Smooth muscle cell (in vitro differentiated cells): ENCODE measurements around the gene IMMP2L. TPM values are rescaled to one million over a fixed set of nuclear protein-coding genes. Genes with fewer than 3 reads are reported as not detected.

Experiments used
- DNase-seq: peaks from one replicate; lab custom pipeline; 2025; ENCODE audit not compliant: unreplicated experiment; lab: John Stamatoyannopoulos, UW
- H2AFZ ChIP-seq: fragments of 200-600 bp; sonication (generic); 2 replicates; pipeline ENCODE4 v1.6.0; 2016; ENCODE audit warnings: antibody characterized with exemption, low read depth, mild to moderate bottlenecking
- H3F3A ChIP-seq: fragments of 200-600 bp; sonication (generic); 2 replicates; pipeline ENCODE4 v1.6.0; 2017; ENCODE audit warnings: antibody characterized with exemption, low read depth
- H3K27ac ChIP-seq: fragments of 200-600 bp; sonication (generic); 2 replicates; pipeline ENCODE4 v1.5.1; 2016; ENCODE audit warnings: low read depth, mild to moderate bottlenecking
- H3K27me3 ChIP-seq: fragments of 200-600 bp; sonication (generic); 2 replicates; pipeline ENCODE4 v1.6.1; 2016; ENCODE audit warnings: low read depth, mild to moderate bottlenecking
- H3K36me3 ChIP-seq: fragments of 200-600 bp; sonication (generic); 2 replicates; pipeline ENCODE4 v1.5.1; 2016; ENCODE audit warnings: low read depth
- H3K4me1 ChIP-seq: fragments of 200-600 bp; sonication (generic); 2 replicates; pipeline ENCODE4 v1.5.1; 2016; ENCODE audit warnings: low read depth
- H3K4me2 ChIP-seq: fragments of 200-600 bp; sonication (generic); 2 replicates; pipeline ENCODE4 v1.6.0; 2016; ENCODE audit warnings: mild to moderate bottlenecking
- H3K4me3 ChIP-seq: fragments of 200-600 bp; sonication (generic); 2 replicates; pipeline ENCODE4 v1.5.1; 2016; ENCODE audit warnings: mild to moderate bottlenecking
- H3K79me2 ChIP-seq: fragments of 200-600 bp; sonication (generic); 2 replicates; pipeline ENCODE4 v1.6.0; 2016; ENCODE audit warnings: low read depth, mild to moderate bottlenecking
- H3K9ac ChIP-seq: fragments of 200-600 bp; sonication (generic); 2 replicates; pipeline ENCODE4 v1.6.0; 2016; ENCODE audit warnings: low read depth
- H3K9me3 ChIP-seq: fragments of 200-600 bp; sonication (generic); replicated peaks from 2 replicates; pipeline ENCODE4 v1.5.1; 2016; ENCODE audit warnings: low read depth
- H4K20me1 ChIP-seq: fragments of 200-600 bp; sonication (generic); 2 replicates; pipeline ENCODE4 v1.6.0; 2016; ENCODE audit warnings: low read depth
- WGBS: methylation state at CpG from one replicate; pipeline ENCODE4 v1.1.7; 2016; ENCODE audit warnings: low lambda C conversion rate; 5-methylcytosine and 5-hydroxymethylcytosine counted together
- polyA plus RNA-seq: library from polyadenylated mRNA; unstranded; fragments of >200 nt; fragmentation: Nextera tagmentation; extraction: Ambion mirVana; gene quantifications from 2 replicates; pipeline ENCODE4 v1.2.1, GENCODE V29; 2016
- total RNA-seq: library from RNA; depleted of rRNA; stranded (reverse); fragments of >200 nt; gene quantifications from 2 replicates; pipeline ENCODE4 v1.2.3, GENCODE V29; 2014
- TF ChIP-seq, protein P1 (sequence below): fragments of 200-600 bp; sonication (generic); IDR thresholded peaks from 2 replicates; pipeline ENCODE4 v1.5.1; 2017; ENCODE audit warnings: borderline replicate concordance, mild to moderate bottlenecking, antibody characterized with exemption; ENCODE audit not compliant: insufficient read depth, poor library complexity, severe bottlenecking

IMMP2L gene
- total and polyA plus RNA-seq, 2 experiments from 2014 or later, result 10.9 to 11.1 TPM

DNA sequence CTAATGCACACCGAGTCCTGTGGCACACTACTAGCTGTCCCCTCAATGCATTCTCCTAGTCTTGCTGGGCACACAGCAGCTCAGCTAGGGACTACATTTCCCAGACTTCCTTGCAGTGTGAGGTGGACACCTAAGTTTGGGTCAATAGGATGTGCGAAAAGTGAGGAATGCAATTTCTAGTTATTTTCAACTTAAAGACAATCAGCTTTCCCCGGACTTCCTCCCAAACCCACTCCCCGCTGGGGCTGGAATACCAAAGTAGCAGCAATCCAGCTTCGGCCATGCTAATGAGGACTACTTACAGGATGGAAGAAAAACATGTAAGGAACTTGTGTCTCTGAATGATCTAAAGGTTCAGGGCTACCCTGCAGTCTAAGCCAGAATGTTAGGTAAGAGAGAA, 757.8 kb downstream of the IMMP2L start:
- 50% methylated on average over 5 of the region's 5 CpGs for WGBS
- Histone ChIP-seq H3K36me3 (no peaks in the 10 kb centered on the region), H3K9ac (no peak overlapping the region)

DNA sequence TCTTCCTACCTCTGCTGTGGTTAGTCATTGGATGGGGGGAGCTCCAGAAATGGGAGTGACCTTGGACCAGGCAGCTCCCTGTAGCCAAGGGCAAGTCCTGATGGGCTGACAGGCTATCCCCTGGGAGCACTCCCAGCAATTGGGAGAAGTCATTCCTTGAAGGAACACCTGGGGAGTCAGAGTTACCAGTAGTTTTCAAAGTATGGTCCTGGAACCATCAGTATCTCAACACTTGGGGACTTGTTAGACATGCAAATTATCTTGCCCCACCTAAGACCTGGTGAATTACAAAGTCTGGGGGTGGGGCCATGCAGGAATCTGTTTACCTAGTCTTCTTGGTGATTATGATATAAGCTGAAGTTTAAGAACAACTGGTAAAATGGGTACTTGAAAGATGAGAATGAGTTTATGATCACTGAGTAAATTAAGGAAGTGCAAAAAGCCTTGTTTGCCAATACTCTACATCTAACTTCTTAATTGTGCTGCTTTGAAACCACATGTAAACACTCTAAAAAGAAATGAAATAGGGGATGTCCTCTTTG, 758.6 kb downstream of the IMMP2L start:
- H3K9me3 ChIP-seq, result no peaks in the 10 kb centered on the region
- TF ChIP-seq, protein P1, sequence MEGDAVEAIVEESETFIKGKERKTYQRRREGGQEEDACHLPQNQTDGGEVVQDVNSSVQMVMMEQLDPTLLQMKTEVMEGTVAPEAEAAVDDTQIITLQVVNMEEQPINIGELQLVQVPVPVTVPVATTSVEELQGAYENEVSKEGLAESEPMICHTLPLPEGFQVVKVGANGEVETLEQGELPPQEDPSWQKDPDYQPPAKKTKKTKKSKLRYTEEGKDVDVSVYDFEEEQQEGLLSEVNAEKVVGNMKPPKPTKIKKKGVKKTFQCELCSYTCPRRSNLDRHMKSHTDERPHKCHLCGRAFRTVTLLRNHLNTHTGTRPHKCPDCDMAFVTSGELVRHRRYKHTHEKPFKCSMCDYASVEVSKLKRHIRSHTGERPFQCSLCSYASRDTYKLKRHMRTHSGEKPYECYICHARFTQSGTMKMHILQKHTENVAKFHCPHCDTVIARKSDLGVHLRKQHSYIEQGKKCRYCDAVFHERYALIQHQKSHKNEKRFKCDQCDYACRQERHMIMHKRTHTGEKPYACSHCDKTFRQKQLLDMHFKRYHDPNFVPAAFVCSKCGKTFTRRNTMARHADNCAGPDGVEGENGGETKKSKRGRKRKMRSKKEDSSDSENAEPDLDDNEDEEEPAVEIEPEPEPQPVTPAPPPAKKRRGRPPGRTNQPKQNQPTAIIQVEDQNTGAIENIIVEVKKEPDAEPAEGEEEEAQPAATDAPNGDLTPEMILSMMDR, result no peak
- H3K4me2 ChIP-seq, result no peak overlapping the region
- H3K79me2 ChIP-seq, result no peaks in the 10 kb centered on the region
- H4K20me1 ChIP-seq, result no peaks in the 10 kb centered on the region
- no peak overlapping the region for H3K27ac ChIP-seq
- H3K9ac ChIP-seq, result no peak overlapping the region
- no peaks in the 10 kb centered on the region for H3F3A ChIP-seq
- no peaks in the 10 kb centered on the region for H3K36me3 ChIP-seq
- no peaks in the 10 kb centered on the region for H3K4me1 ChIP-seq
- H2AFZ ChIP-seq, result no peak overlapping the region
- H3K27me3 ChIP-seq, result no peaks in the 10 kb centered on the region
- no peak for DNase-seq
- no peak overlapping the region for H3K4me3 ChIP-seq

More for the DNA sequence above, 757.8 kb downstream of the IMMP2L start:
- Histone ChIP-seq H3K9me3 (no peaks in the 10 kb centered on the region), H3K4me1 (no peaks in the 10 kb centered on the region), H2AFZ (no peak overlapping the region), H3K4me2 (no peak overlapping the region), H3K27ac (no peak overlapping the region), H4K20me1 (no peaks in the 10 kb centered on the region), H3F3A (no peaks in the 10 kb centered on the region), H3K79me2 (no peaks in the 10 kb centered on the region), H3K27me3 (no peaks in the 10 kb centered on the region), H3K4me3 (no peak overlapping the region)
- DNase-seq, result no peak
- TF ChIP-seq, protein P1, result no peak

DNA sequence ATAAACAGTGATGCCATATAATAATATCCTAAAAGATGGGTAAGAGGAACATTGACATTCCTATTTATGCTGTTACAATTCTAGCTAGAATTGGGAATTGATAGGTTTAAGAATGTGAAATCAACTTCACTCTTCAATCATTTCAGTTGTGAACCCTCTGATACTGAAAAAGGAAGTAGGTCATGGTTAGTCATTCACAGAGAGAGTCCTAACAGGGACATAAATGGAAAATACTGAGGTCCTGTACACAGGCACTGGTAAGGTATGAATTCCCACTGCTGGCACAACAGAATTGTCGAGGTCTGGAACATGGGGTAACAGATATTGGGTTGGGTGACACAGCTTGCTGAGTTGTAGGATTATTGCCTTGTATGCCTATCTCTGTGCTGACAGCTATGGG, 760.8 kb downstream of the IMMP2L start:
- 87% methylated on average over 1 of the region's 1 CpG for WGBS
- Histone ChIP-seq H3K9me3 (no peaks in the 10 kb centered on the region), H3K4me3 (no peak overlapping the region), H2AFZ (no peak overlapping the region), H3K27ac (no peak overlapping the region), H3K36me3 (no peaks in the 10 kb centered on the region), H3K9ac (no peak overlapping the region), H4K20me1 (no peaks in the 10 kb centered on the region), H3F3A (no peaks in the 10 kb centered on the region), H3K4me2 (no peak overlapping the region), H3K4me1 (no peaks in the 10 kb centered on the region), H3K27me3 (no peaks in the 10 kb centered on the region), H3K79me2 (no peaks in the 10 kb centered on the region)
- TF ChIP-seq, protein P1, result no peak
- DNase-seq, result no peak

DNA sequence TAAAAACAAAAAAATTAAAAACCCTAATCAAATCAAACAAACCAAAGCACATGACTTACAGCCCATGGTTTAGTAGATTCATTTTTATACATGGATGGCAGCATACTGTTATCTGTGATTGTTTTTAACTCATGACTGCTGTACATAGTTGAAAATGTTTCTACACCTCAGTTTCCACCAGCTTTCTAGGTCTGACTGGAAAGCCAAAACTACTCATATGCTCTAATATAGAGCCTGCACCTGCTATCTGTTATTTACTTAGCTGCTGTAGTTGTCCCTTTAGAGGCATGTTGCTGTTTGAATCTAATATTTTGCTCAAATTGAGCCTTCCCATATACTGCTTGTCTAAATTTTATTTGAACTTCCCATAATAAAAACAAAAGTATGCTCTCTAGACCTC, 761.3 kb downstream of the IMMP2L start:
- Histone ChIP-seq H3K4me3 (no peak overlapping the region), H3K9me3 (no peaks in the 10 kb centered on the region), H4K20me1 (no peaks in the 10 kb centered on the region), H3F3A (no peaks in the 10 kb centered on the region), H3K9ac (no peak overlapping the region), H3K4me1 (no peaks in the 10 kb centered on the region), H3K4me2 (no peak overlapping the region), H3K36me3 (no peaks in the 10 kb centered on the region), H3K27ac (no peak overlapping the region), H2AFZ (no peak overlapping the region), H3K27me3 (no peaks in the 10 kb centered on the region), H3K79me2 (no peaks in the 10 kb centered on the region)
- DNase-seq, result no peak
- TF ChIP-seq, protein P1, result no peak
